SK-N-SH (cell line): ENCODE data around the gene CD300LG.

ENCODE experiments used
- CTCF ChIP-seq: fragments of 200-600 bp; sonication (generic); IDR thresholded peaks from 2 replicates; pipeline ENCODE4 v1.6.1; 2017; ENCODE audit warnings: antibody characterized with exemption, mild to moderate bottlenecking, moderate library complexity
- FOXM1 ChIP-seq: IDR thresholded peaks from 2 replicates; pipeline ENCODE4 v1.4.0; 2012; ENCODE audit warnings: low read depth, mild to moderate bottlenecking
- JUND ChIP-seq: IDR thresholded peaks from 2 replicates; pipeline ENCODE4 v1.4.0; 2012
- TAF1 ChIP-seq: IDR thresholded peaks from 2 replicates; pipeline ENCODE4 v1.6.1; 2012; ENCODE audit warnings: low read depth, mild to moderate bottlenecking, low read length, moderate library complexity, borderline replicate concordance

- TF ChIP-seq FOXM1 (no peak), JUND (no peak), TAF1 (no peak), CTCF (no peak)
These were observed 34.3 kb upstream of the CD300LG start for GRCh38 chr17:43812396-43813265.
